Hepatocyte (in vitro differentiated cells): Measurements from ENCODE around the gene CSMD2.

Experiments
- CTCF ChIP-seq: fragments of 200-600 bp; sonication (generic); IDR thresholded peaks from 2 replicates; pipeline ENCODE4 v1.5.1; 2016; ENCODE audit warnings: antibody characterized with exemption, mild to moderate bottlenecking; ENCODE audit not compliant: poor library complexity
- EZH2phosphoT487 ChIP-seq: fragments of 200-600 bp; sonication (generic); IDR thresholded peaks from one replicate; pipeline ENCODE4 v1.6.1; 2018; ENCODE audit warnings: antibody characterized with exemption, mild to moderate bottlenecking, low read depth, moderate library complexity; ENCODE audit not compliant: unreplicated experiment, severe bottlenecking

GRCh38 chr1:33970148-33970825, 194.7 kb downstream of the CSMD2 start:
- no peak for TF ChIP-seq CTCF
- TF ChIP-seq EZH2phosphoT487, result no peak
